IPS-20b (cell line): ENCODE data around the gene CHMP6.

Experiments used
- H3K27ac ChIP-seq: one replicate; pipeline ENCODE4 v1.5.1; 2013; ENCODE audit warnings: low read length
- H3K27me3 ChIP-seq: 2 replicates; pipeline ENCODE4 v1.6.1; 2013; ENCODE audit warnings: mild to moderate bottlenecking, low read length, inconsistent platforms; ENCODE audit not compliant: insufficient read depth
- H3K36me3 ChIP-seq: 2 replicates; pipeline ENCODE4 v1.6.1; 2013; ENCODE audit warnings: low read depth, mild to moderate bottlenecking, inconsistent platforms, low read length, moderate library complexity; ENCODE audit not compliant: insufficient read depth
- H3K4me1 ChIP-seq: 2 replicates; pipeline ENCODE4 v1.6.1; 2013; ENCODE audit warnings: mild to moderate bottlenecking, control low read depth, inconsistent platforms, low read length, moderate library complexity; ENCODE audit not compliant: insufficient read depth
- H3K4me3 ChIP-seq: 2 replicates; pipeline ENCODE4 v1.5.1; 2013; ENCODE audit warnings: mild to moderate bottlenecking, low read length, inconsistent platforms
- H3K9ac ChIP-seq: 2 replicates; pipeline ENCODE4 v1.6.1; 2013; ENCODE audit warnings: low read depth, mild to moderate bottlenecking, inconsistent platforms, low read length, moderate library complexity
- H3K9me3 ChIP-seq: 2 replicates; pipeline ENCODE4 v1.6.1; 2013; ENCODE audit warnings: mild to moderate bottlenecking, low read depth, low read length, inconsistent platforms; ENCODE audit not compliant: insufficient read depth

Gene CHMP6

DNA sequence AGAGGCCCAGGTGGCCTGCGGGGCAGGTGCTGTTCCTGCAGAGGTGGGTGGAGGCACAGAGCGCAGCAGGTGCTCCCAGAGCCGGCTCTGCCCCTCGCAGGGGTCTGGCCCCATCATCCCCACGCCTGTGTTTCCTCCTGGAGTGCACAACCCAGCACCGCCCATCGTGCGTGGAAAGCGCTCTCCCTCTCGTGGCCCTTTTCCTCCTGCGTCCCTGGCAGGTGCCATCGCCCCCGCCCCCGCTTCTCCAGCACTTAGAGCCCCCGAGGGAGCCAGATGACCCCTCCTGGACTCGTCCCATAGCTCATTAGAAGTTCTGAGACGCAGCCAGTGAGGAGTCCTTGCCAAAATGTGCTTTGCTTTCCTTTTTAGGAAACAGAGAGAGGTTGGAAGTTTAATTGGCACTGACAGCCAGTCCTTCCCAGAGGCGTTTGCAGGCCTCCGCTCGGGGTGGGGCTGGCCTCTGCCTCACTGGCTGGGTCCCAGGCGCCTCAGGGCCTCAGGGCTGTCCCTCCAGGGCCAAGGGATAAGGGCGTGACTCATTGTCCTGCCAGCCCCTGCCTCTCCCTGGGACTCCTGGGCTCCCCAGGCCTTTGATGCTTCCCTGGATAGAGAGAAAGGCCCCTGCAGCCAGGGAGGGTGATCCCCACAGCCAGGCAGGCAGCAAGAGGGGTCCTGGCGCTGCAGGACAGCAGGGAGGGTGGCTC, 32.2 kb upstream of the CHMP6 start:
- no peak overlapping the region for H3K27ac ChIP-seq
- H3K4me1 ChIP-seq: no peaks in the 10 kb centered on the region
- H3K4me3 ChIP-seq: no peak overlapping the region
- H3K27me3 ChIP-seq: no peaks in the 10 kb centered on the region
- no peak overlapping the region for H3K9ac ChIP-seq
- no peaks in the 10 kb centered on the region for H3K9me3 ChIP-seq
- no peaks in the 10 kb centered on the region for H3K36me3 ChIP-seq

DNA sequence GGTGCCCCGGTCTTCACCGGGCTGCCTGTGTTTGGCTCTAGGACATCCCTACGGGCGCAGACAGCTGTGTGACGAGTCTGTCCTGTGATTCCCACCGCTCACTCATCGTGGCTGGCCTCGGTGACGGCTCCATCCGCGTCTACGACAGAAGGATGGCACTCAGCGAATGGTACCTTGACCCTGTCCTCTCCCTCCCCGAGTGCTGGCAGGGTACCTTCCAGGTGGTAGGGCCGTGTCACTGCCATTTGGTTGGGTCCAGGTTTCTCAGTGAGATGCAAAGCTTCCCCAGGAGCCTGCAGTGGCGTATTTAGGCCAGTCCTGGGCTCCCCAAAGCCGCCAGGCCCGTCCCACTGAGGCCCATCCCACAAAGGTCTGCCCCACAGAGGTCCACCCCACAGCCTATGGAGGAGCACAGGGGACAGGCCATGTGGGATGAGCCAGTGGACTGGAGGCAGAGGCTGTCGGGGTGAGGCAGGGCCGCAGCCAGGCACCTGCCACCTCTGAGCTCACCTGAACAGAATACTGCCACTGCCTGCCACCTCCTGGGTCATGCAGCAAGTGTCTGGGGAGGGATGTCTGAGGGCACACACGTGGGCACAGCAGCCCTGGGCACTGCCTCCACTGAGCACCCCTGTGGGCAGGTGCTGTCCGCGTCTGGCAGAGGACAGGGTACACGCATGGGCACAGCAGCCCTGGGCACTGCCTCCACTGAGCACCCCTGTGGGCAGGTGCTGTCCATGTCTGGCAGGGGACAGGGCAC, 31.4 kb upstream of the CHMP6 start:
- H3K27me3 ChIP-seq: no peaks in the 10 kb centered on the region
- H3K27ac ChIP-seq: no peak overlapping the region

DNA sequence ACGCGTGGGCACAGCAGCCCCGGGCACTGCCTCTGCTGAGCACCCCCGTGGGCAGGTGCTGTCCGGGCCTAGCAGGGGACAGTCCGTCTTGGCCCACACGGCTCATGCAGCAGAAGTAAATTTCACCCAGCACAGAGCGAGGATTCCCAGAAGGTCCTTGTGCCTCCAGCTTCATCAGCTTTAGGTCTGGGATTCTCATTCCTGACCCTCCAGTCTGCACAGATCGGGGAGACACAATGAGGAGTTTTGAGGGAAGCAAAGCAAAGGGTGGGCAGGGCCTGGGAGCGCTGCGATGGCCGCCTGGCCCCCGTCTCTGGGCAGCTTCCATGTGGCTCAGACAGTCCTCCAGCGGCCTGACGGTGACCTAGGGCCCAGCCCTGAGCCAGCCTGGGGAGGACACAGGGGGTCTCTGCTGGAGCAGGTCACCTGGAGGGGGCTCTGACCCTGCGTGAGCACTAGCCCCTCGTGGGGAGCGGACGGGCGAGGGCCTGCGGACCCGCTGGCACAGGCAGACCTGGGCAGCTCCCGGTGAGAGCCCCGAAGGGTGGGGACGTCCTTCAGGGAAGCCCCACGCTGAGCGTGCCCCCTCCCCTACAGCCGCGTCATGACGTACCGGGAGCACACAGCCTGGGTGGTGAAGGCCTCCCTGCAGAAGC, 30.7 kb upstream of the CHMP6 start:
- H3K9ac ChIP-seq: no peak overlapping the region
- no peaks in the 10 kb centered on the region for H3K4me1 ChIP-seq
- no peaks in the 10 kb centered on the region for H3K36me3 ChIP-seq
- no peak overlapping the region for H3K4me3 ChIP-seq
- H3K27ac ChIP-seq: no peak overlapping the region
- no peaks in the 10 kb centered on the region for H3K9me3 ChIP-seq
- no peaks in the 10 kb centered on the region for H3K27me3 ChIP-seq

More for the DNA sequence above, 31.4 kb upstream of the CHMP6 start:
- no peak overlapping the region for H3K9ac ChIP-seq
- no peak overlapping the region for H3K4me3 ChIP-seq
- H3K4me1 ChIP-seq: no peaks in the 10 kb centered on the region
- H3K9me3 ChIP-seq: no peaks in the 10 kb centered on the region
- H3K36me3 ChIP-seq: no peaks in the 10 kb centered on the region

DNA sequence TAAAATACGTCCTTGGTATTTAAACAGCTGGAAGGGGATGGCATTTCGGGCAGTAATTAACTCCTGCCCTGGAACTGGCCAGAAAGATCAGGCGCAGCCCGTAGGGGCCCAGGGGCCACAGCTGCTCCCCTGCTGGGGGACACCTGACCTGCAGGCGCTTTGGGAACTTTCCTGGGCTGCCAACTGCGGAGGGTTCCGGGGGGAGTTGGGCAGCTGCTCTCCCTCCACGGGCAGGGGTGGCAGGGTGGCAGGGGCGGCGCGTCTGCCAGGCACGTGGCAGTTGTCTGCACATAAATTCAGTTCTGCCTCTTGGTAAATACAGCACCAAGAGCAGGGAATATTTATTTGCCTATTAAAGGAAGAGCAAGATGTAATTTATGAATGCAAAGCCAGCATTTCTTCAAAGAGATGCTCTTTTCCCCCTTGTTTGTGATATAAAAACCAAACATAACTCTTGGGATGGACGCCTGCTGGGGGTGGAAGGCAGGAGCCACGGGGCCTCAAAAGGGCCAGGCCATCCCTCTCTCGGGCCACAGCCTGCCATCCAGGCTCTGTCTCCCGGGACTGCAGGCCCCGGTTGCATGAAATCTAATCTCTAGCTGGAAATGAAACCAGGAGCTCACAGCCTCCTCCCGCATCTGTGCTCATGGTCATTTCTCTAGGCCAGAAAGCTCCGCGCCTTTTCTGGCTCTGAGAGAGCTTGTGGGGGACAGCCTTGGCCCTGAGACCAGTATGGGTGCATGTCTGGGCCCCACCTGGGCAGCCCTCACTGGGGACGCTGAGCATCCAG, 29.9 kb upstream of the CHMP6 start:
- Histone ChIP-seq H3K36me3 (no peaks in the 10 kb centered on the region), H3K9me3 (no peaks in the 10 kb centered on the region), H3K4me3 (no peak overlapping the region), H3K27me3 (no peaks in the 10 kb centered on the region), H3K4me1 (no peaks in the 10 kb centered on the region), H3K27ac (no peak overlapping the region), H3K9ac (no peak overlapping the region)

DNA sequence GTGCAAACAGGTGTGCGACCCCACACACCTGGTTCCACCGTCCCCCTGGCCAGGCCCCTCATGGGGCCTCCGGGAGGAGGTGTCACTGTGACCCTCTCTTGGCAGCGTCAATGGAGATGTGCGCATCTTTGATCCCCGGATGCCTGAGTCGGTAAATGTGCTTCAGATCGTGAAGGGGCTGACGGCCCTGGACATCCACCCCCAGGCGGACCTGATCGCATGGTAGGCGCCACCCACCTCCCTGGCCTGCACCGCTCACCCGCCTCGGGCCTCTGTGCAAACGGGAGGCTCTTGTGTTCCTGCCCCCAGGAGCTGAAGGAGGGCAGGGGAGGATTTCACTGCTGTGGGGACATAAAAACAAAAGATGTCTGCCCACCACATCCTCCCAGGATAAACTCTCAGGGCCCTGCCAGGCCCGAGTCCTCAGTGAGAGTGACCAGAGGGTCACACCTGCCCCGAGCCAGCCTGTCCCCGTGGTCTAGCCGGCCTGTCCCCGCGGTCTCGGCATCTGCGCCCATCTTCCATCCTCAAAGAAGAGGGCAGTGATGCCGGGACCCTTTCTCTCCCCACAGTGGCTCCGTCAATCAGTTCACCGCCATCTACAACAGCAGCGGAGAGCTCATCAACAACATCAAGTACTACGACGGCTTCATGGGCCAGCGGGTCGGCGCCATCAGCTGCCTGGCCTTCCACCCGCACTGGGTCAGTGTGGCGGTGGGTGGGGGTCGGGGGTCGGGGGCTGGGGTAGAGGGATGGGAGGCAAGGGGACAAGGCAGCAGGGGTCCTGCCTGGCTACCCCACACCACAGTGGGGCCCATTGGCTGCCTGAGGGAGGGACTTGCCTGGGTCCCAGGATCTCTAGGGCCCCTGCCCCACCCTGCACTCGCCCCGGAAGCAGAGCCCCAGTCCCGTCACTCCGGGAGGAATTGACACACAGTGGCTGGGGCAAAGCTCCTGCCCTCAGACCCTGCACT, 29.0 kb upstream of the CHMP6 start:
- no peaks in the 10 kb centered on the region for H3K36me3 ChIP-seq
- H3K9me3 ChIP-seq: no peaks in the 10 kb centered on the region
- H3K4me1 ChIP-seq: no peaks in the 10 kb centered on the region
- no peak overlapping the region for H3K9ac ChIP-seq
- no peaks in the 10 kb centered on the region for H3K27me3 ChIP-seq
- H3K27ac ChIP-seq: no peak overlapping the region
- H3K4me3 ChIP-seq: no peak overlapping the region

DNA sequence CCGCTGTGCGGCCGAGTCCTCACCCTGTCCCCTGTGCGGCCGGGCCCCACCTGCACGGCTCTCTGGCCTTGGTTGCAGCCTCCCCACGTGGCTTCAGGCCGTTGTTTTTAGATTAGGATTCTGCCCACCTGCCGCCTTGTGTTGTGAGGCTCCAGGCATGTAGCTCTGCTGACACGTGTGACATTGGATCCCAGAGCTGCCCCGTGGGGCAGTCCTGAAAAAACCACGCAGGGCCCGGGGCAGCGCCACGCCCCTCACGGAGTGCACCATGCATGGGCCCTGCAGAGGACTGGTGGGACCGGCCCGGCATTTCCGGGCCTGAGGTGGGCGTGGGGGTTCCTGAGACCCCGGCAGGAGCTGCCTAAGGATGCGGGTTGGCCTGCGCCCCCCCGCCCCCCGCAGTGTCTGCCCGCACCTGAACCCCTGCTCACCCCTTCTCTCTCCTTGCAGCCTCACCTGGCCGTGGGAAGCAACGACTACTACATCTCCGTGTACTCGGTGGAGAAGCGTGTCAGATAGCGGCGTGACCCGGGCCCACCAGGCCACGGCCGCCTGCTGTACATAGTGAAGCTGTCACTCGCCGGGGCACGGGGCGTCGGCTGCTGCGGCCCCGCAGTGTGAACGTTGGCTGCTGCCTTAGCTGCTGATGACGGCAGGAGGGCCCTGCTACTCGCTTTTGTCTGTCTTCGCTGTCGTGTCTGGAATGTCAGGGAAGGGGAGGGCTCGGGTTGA, 27.7 kb upstream of the CHMP6 start:
- Histone ChIP-seq H3K4me1 (no peaks in the 10 kb centered on the region), H3K4me3 (no peak overlapping the region), H3K27me3 (no peaks in the 10 kb centered on the region), H3K36me3 (no peaks in the 10 kb centered on the region), H3K27ac (no peak overlapping the region), H3K9me3 (no peaks in the 10 kb centered on the region), H3K9ac (no peak overlapping the region)

DNA sequence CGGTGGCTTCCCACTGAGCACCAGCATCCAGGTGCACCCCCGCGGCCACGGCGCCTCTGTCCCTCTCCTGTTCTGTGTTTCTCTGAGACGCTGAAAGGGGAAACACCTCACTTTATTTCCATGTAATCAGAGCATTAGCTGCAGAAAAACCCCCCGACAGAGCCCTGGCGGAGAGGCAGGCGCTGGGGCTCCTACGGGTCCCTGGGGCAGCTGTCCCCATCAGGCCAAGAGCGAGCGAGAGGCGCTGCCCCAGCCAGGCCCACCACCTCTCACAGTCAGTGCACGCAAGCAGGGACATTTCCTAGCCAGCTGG, 27.1 kb upstream of the CHMP6 start:
- Histone ChIP-seq H3K27me3 (no peaks in the 10 kb centered on the region), H3K4me1 (no peaks in the 10 kb centered on the region), H3K9me3 (no peaks in the 10 kb centered on the region), H3K9ac (no peak overlapping the region), H3K36me3 (no peaks in the 10 kb centered on the region), H3K4me3 (no peak overlapping the region), H3K27ac (no peak overlapping the region)

DNA sequence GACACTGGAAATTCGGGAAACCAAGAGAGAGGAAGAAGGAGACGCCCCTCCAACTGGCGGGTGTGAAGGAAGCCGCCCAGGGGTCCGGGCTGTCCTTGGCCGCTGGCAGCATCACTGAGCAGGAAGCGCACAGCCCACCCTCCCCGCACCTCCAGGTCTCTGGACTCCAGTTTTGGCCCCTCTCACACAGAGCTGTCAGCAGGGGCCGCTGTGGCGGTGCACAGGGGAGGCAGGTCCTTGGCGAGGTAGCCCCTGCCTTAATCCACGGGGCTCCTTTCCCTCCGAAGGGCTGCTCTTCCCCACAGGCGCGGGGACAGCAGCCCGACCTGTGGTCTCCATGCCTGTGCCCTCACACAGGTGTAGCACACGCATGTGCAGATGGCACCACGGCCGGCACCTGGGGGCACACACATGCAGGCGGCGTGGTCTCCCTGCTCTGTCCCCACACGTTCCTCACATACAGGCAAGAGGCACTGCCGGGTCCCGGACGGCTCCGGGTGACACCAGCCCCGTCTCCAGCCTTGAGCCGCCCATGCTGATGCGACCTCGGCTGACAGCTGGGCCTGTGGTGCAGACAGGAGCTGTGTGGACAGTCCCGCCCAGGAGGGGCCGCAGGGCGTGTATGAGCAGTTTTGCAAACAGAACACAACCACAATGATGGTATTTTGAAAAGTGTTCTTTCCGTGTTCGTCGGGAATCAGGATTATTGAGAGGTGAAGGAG, 26.6 kb upstream of the CHMP6 start:
- Histone ChIP-seq H3K9ac (no peak overlapping the region), H3K4me1 (no peaks in the 10 kb centered on the region), H3K27ac (no peak overlapping the region), H3K27me3 (no peaks in the 10 kb centered on the region), H3K4me3 (no peak overlapping the region), H3K36me3 (no peaks in the 10 kb centered on the region), H3K9me3 (no peaks in the 10 kb centered on the region)

DNA sequence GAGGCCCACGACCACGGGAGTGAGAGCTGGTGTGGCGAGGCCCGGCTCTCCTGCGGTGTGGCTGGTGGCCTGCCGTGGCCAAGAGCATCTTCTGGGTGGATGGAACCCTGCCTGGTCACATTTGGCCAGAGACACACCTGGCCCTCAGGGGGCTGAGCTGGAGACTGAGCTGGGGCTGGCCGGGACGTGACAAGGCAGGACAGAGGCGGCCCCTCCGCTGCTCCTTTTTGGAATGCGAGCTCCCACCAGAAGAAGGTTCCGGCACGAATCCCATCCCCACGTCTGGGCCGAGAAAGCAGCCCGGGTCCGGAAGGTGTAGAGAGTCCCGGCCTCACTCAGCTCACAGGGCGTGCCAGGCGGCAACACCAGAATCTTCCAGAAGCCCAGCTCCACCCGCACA, 26.0 kb upstream of the CHMP6 start:
- Histone ChIP-seq H3K9me3 (no peaks in the 10 kb centered on the region), H3K4me1 (no peaks in the 10 kb centered on the region), H3K27me3 (no peaks in the 10 kb centered on the region), H3K4me3 (no peak overlapping the region), H3K9ac (no peak overlapping the region), H3K27ac (no peak overlapping the region), H3K36me3 (no peaks in the 10 kb centered on the region)

DNA sequence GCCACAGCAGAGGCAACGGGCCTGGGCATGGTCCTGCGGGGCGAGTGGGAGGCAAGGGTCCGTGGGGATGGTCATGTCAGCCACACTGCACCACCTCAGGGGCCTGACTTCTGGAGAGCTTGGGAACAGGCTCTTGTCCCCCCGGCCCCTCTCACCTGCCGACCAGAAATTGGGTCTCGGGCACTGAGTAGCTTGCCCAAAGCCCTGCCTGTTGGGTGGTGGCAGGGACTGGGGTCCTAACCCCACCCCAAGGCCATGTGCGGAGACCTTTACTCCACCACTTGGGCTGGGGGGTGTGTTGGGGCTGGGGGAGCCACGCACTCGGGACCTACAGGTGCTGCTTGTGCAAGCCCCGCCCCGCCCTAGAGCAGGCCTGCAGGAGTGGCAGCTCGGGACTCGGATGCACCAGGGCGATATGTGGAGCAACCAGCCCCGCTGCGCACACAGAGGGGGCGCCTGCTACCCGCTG, 24.2 kb upstream of the CHMP6 start:
- no peak overlapping the region for H3K4me3 ChIP-seq
- H3K4me1 ChIP-seq: no peaks in the 10 kb centered on the region
- H3K27ac ChIP-seq: no peak overlapping the region
- H3K9ac ChIP-seq: no peak overlapping the region
- no peaks in the 10 kb centered on the region for H3K27me3 ChIP-seq
- no peaks in the 10 kb centered on the region for H3K36me3 ChIP-seq
- H3K9me3 ChIP-seq: no peaks in the 10 kb centered on the region
